Smooth muscle cell (in vitro differentiated cells): ENCODE measurements around the gene PLCB2. TPM values are rescaled to one million over a fixed set of nuclear protein-coding genes. Genes with fewer than 3 reads are reported as not detected.

ENCODE experiments used
- DNase-seq: peaks from one replicate; lab custom pipeline; 2025; ENCODE audit not compliant: unreplicated experiment; lab: John Stamatoyannopoulos, UW
- H2AFZ ChIP-seq: fragments of 200-600 bp; sonication (generic); 2 replicates; pipeline ENCODE4 v1.6.0; 2016; ENCODE audit warnings: antibody characterized with exemption, low read depth, mild to moderate bottlenecking
- H3F3A ChIP-seq: fragments of 200-600 bp; sonication (generic); 2 replicates; pipeline ENCODE4 v1.6.0; 2017; ENCODE audit warnings: antibody characterized with exemption, low read depth
- H3K27ac ChIP-seq: fragments of 200-600 bp; sonication (generic); 2 replicates; pipeline ENCODE4 v1.5.1; 2016; ENCODE audit warnings: low read depth, mild to moderate bottlenecking
- H3K27me3 ChIP-seq: fragments of 200-600 bp; sonication (generic); 2 replicates; pipeline ENCODE4 v1.6.1; 2016; ENCODE audit warnings: low read depth, mild to moderate bottlenecking
- H3K36me3 ChIP-seq: fragments of 200-600 bp; sonication (generic); 2 replicates; pipeline ENCODE4 v1.5.1; 2016; ENCODE audit warnings: low read depth
- H3K4me1 ChIP-seq: fragments of 200-600 bp; sonication (generic); 2 replicates; pipeline ENCODE4 v1.5.1; 2016; ENCODE audit warnings: low read depth
- H3K4me2 ChIP-seq: fragments of 200-600 bp; sonication (generic); 2 replicates; pipeline ENCODE4 v1.6.0; 2016; ENCODE audit warnings: mild to moderate bottlenecking
- H3K4me3 ChIP-seq: fragments of 200-600 bp; sonication (generic); 2 replicates; pipeline ENCODE4 v1.5.1; 2016; ENCODE audit warnings: mild to moderate bottlenecking
- H3K79me2 ChIP-seq: fragments of 200-600 bp; sonication (generic); 2 replicates; pipeline ENCODE4 v1.6.0; 2016; ENCODE audit warnings: low read depth, mild to moderate bottlenecking
- H3K9ac ChIP-seq: fragments of 200-600 bp; sonication (generic); 2 replicates; pipeline ENCODE4 v1.6.0; 2016; ENCODE audit warnings: low read depth
- H3K9me3 ChIP-seq: fragments of 200-600 bp; sonication (generic); replicated peaks from 2 replicates; pipeline ENCODE4 v1.5.1; 2016; ENCODE audit warnings: low read depth
- H4K20me1 ChIP-seq: fragments of 200-600 bp; sonication (generic); 2 replicates; pipeline ENCODE4 v1.6.0; 2016; ENCODE audit warnings: low read depth
- CTCF ChIP-seq: fragments of 200-600 bp; sonication (generic); IDR thresholded peaks from 2 replicates; pipeline ENCODE4 v1.5.1; 2017; ENCODE audit warnings: borderline replicate concordance, mild to moderate bottlenecking, antibody characterized with exemption; ENCODE audit not compliant: insufficient read depth, poor library complexity, severe bottlenecking
- WGBS: methylation state at CpG from one replicate; pipeline ENCODE4 v1.1.7; 2016; ENCODE audit warnings: low lambda C conversion rate; 5-methylcytosine and 5-hydroxymethylcytosine counted together
- polyA plus RNA-seq: library from polyadenylated mRNA; unstranded; fragments of >200 nt; fragmentation: Nextera tagmentation; extraction: Ambion mirVana; gene quantifications from 2 replicates; pipeline ENCODE4 v1.2.1, GENCODE V29; 2016
- total RNA-seq: library from RNA; depleted of rRNA; stranded (reverse); fragments of >200 nt; gene quantifications from 2 replicates; pipeline ENCODE4 v1.2.3, GENCODE V29; 2014

The PLCB2 gene
- total and polyA plus RNA-seq, 2 experiments from 2014 or later, result 1.5 TPM; not detected in 1

- no peak overlapping the region for H3K4me3 ChIP-seq
- no peaks in the 10 kb centered on the region for H3K9me3 ChIP-seq
- no peak overlapping the region for H3K4me2 ChIP-seq
- peaks cover 9% of the 10 kb centered on the region for H3K4me1 ChIP-seq
- H3K27ac ChIP-seq, result no peak overlapping the region
- peaks cover 16% of the 10 kb centered on the region for H3F3A ChIP-seq
- H3K79me2 ChIP-seq, result no peaks in the 10 kb centered on the region
- TF ChIP-seq CTCF, result no peak
- H3K9ac ChIP-seq, result no peak overlapping the region
- 88% methylated on average over 15 of the region's 15 CpGs for WGBS
- H3K27me3 ChIP-seq, result no peaks in the 10 kb centered on the region
- DNase-seq, result no peak
- H3K36me3 ChIP-seq, result no peaks in the 10 kb centered on the region
- no peak overlapping the region for H2AFZ ChIP-seq
- H4K20me1 ChIP-seq, result no peaks in the 10 kb centered on the region
These were observed 39.1 kb upstream of the PLCB2 start for GRCh38 chr15:40346579-40347558.

- peaks cover 13% of the 10 kb centered on the region for H3K4me1 ChIP-seq
- no peak overlapping the region for H3K9ac ChIP-seq
- no peak overlapping the region for H2AFZ ChIP-seq
- H3K36me3 ChIP-seq, result no peaks in the 10 kb centered on the region
- H4K20me1 ChIP-seq, result no peaks in the 10 kb centered on the region
- whole genome bisulfite sequencing, result 91% methylated on average over 6 of the region's 6 CpGs
- H3K27me3 ChIP-seq, result no peaks in the 10 kb centered on the region
- DNase-seq, result no peak
- no peaks in the 10 kb centered on the region for H3K79me2 ChIP-seq
- H3K4me2 ChIP-seq, result no peak overlapping the region
- no peak overlapping the region for H3K27ac ChIP-seq
- no peak overlapping the region for H3K4me3 ChIP-seq
- no peak for TF ChIP-seq CTCF
- H3F3A ChIP-seq, result peaks cover 24% of the 10 kb centered on the region
- no peaks in the 10 kb centered on the region for H3K9me3 ChIP-seq
These were observed 38.3 kb upstream of the PLCB2 start for GRCh38 chr15:40345867-40346578.

GRCh38 chr15:40345225-40345866 is 37.6 kb upstream of the PLCB2 start:
- Histone ChIP-seq H3K4me2 (no peak overlapping the region), H3K36me3 (no peaks in the 10 kb centered on the region), H2AFZ (no peak overlapping the region), H3K4me1 (peaks cover 19% of the 10 kb centered on the region), H3K27ac (no peak overlapping the region), H3K4me3 (no peak overlapping the region), H3K27me3 (no peaks in the 10 kb centered on the region), H4K20me1 (no peaks in the 10 kb centered on the region), H3K9ac (no peak overlapping the region), H3K79me2 (no peaks in the 10 kb centered on the region), H3F3A (peaks cover 26% of the 10 kb centered on the region), H3K9me3 (no peaks in the 10 kb centered on the region)
- DNase-seq, result no peak
- 84% methylated on average over 10 of the region's 10 CpGs for WGBS
- TF ChIP-seq CTCF, result no peak
